ENCODE data around the gene STMND1. TPM values are rescaled to one million over a fixed set of nuclear protein-coding genes. Genes with fewer than 3 reads are reported as not detected.

Gene STMND1
- total RNA-seq, 2 experiments from 2014 or later, result not detected

DNA sequence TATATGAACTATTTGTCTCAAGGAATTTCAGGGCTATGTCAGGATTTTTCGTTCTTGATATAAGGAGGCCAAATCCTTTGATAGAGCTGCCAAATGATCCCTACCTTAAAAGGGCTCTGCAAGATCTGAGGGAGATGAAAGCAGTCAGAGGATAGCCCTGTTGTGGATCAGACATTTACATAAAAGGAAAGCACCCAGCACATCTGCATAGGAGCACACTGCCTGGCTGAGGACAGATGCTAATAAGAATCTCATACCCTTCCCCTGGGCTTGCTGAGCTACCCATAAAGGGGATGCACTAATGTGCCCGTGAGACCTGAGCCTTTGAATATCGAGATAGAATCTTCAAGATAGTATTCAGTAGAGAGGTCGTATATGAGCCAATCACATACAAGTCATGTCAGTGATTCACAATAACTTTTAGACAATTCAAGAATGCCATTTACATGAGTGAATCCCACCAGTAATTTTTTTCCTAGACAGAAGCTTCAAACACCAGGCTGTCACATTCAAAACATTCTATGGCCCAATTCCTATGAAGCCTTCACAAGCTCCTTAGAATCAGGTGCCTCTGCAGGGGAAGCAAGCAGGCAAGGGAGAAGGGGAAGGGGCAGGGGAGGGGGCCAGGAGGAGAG is 71.1 kb downstream of the STMND1 start:
- H3K36me3 Mint-ChIP-seq (ENCODE audit: low read depth), result no peaks in the 10 kb centered on the region
- H3K4me1 Mint-ChIP-seq (ENCODE audit: low read depth), result no peaks in the 10 kb centered on the region
- no peaks in the 10 kb centered on the region for H3K9me3 Mint-ChIP-seq (ENCODE audit: insufficient read depth)
- H3K27ac Mint-ChIP-seq, result no peak overlapping the region
- no peaks in the 10 kb centered on the region for H3K27me3 Mint-ChIP-seq (ENCODE audit: low read depth)
- POLR2A ChIA-PET, result no interaction called here
- ATAC-seq (no peak), DNase-seq (no peak)
- CTCF ChIA-PET, result no interaction called here
- no peak overlapping the region for H3K4me3 Mint-ChIP-seq

DNA sequence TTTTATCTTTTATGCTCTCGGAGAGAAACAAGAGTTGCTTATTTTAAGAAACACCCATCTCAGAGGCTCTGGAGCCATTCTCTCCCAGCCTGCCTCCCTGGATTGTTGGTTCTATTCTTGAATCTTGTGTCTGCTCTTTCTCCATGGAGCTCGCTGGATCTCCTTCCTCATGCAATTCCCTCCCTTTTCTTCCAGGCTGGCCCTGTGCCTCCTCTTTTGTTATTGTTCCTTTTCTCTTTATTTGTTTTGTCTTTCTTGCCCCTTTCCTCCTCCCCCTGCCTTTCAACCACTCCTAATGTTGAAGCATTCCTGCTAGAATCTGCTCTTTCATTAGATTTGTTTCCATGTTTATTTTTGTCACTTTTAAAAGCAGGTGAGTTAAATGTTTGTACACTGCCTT is 76.5 kb downstream of the STMND1 start:
- no peak for DNase-seq
- Mint-ChIP-seq H3K4me3 (no peak overlapping the region), H3K27ac (no peak overlapping the region), H3K9me3 (ENCODE audit: insufficient read depth) (no peaks in the 10 kb centered on the region), H3K4me1 (ENCODE audit: low read depth) (no peaks in the 10 kb centered on the region), H3K27me3 (ENCODE audit: low read depth) (no peaks in the 10 kb centered on the region), H3K36me3 (ENCODE audit: low read depth) (no peaks in the 10 kb centered on the region)
- ChIA-PET CTCF (no interaction called here), POLR2A (no interaction called here)
- no peak for ATAC-seq

DNA sequence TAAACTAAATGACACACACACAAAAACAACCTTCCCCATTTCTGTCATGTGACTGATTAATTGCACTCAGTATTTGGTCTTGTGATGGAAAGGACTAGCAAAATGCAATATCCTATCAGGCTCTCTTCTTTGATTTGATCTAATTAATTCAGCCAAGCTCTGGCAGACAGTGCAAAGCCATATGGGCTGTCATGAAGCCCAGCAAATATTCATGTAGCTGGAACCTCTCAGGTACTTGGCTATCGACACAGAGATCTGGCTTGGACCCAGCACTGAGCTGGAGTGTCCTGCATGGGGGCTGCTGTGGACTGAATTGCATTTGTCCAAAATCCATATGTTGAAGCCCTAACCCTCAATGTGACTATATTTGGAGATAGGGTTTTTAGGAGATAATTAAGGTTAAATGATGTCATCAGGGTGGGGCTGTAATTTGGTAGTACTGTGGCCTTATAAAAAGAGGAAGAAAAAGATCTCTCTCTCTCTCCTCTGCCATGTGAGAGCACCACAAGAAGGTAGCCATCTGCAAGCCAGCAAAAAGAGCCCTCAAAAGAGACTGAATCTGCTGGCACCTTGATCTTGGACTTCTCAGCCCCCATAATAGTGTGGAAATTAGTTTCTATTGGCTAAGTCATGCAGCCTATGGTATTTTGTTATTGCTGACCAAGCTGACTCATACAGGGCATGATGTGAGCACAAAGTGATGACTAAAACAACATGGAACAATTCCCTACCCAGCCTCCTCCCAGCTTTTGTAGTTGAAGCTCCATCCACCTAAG is 77.1 kb downstream of the STMND1 start:
- H3K27ac Mint-ChIP-seq, result no peak overlapping the region
- H3K9me3 Mint-ChIP-seq (ENCODE audit: insufficient read depth), result no peaks in the 10 kb centered on the region
- H3K36me3 Mint-ChIP-seq (ENCODE audit: low read depth), result no peaks in the 10 kb centered on the region
- DNase-seq (no peak), ATAC-seq (no peak)
- H3K4me3 Mint-ChIP-seq, result no peak overlapping the region
- ChIA-PET CTCF (no interaction called here), POLR2A (no interaction called here)
- no peaks in the 10 kb centered on the region for H3K27me3 Mint-ChIP-seq (ENCODE audit: low read depth)
- H3K4me1 Mint-ChIP-seq (ENCODE audit: low read depth), result no peaks in the 10 kb centered on the region

DNA sequence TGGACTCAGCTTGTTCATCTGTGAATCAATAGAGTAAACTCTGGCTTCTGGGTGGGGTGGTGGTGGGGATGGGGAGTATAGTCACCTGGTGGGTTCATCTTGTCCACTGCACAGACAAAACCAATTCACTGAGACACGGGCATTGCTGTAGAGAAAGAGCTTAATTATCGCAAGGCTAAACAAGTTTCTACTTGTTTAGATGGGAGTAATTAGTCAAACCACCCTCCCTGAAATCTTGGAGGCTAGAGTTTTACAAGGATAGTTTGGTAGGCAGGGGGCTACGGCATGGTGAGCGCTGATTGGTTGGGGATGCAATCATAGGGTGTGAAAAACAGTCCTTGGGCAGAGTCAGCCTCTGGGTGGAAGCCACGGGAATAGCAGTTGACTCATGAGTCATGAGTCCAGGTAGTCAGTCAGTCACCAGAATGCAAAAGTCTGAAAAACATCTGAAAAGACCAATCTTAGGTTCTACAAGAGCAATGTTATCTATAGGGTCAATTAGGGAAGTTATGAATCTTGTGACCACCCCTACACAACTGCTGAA is 77.8 kb downstream of the STMND1 start:
- H3K4me1 Mint-ChIP-seq (ENCODE audit: low read depth), result no peaks in the 10 kb centered on the region
- no peak for DNase-seq
- no peaks in the 10 kb centered on the region for H3K36me3 Mint-ChIP-seq (ENCODE audit: low read depth)
- no peak overlapping the region for H3K27ac Mint-ChIP-seq
- CTCF ChIA-PET, result no interaction called here
- H3K9me3 Mint-ChIP-seq (ENCODE audit: insufficient read depth), result no peaks in the 10 kb centered on the region
- no peak overlapping the region for H3K4me3 Mint-ChIP-seq
- H3K27me3 Mint-ChIP-seq (ENCODE audit: low read depth), result no peaks in the 10 kb centered on the region
- POLR2A ChIA-PET, result no interaction called here
- ATAC-seq, result no peak

Other genes with a start within 250 kb of the STMND1 start
- not detected for gene RBM24, start 179.3 kb downstream of the STMND1 start, total RNA-seq